GM12878 (cell line): Measurements from ENCODE around the gene BTBD3. TPM values are rescaled to one million over a fixed set of nuclear protein-coding genes. Genes with fewer than 3 reads are reported as not detected.

Source experiments
- ATAC-seq: fragments of 200-7000 bp; cut with Tn5 transposase; 3 replicates; pipeline ENCODE4 v1.9.1; 2020; ENCODE audit warnings: mild to moderate bottlenecking, moderate library complexity
- BruUV-seq: library from RNA; stranded (reverse); fragments of 400-500 nt; replicated peaks from 2 replicates; lab custom pipeline; 2021; lab: Mats Ljungman, UMichigan
- CTCF ChIA-PET: fragments of 300-600 bp; sonication (Branson Sonifier 250); formaldehyde crosslinking; extraction: SDS; loops from one replicate; lab custom pipeline; 2021; ENCODE audit warnings: inconsistent platforms; lab: Yijun Ruan, JAX
- POLR2A ChIA-PET: fragments of 350-600 bp; formaldehyde crosslinking; extraction: SDS; loops from one replicate; lab custom pipeline; 2021; ENCODE audit warnings: inconsistent platforms; lab: Charles Lee
- RAD21 ChIA-PET: fragments of 300-600 bp; sonication (Branson Sonifier 250); formaldehyde crosslinking; loops from one replicate; lab custom pipeline; 2023; ENCODE audit warnings: antibody characterized with exemption; ENCODE audit not compliant: unreplicated experiment; lab: Charles Lee
- SMC1A ChIA-PET: fragments of 300-600 bp; sonication (Branson Sonifier 250); formaldehyde crosslinking; loops from one replicate; lab custom pipeline; 2023; ENCODE audit not compliant: unreplicated experiment, uncharacterized antibody; lab: Charles Lee
- DNase-seq: peaks from one replicate; pipeline ENCODE4 v3.0.0-alpha.2; 2011; ENCODE audit warnings: low read depth, low spot score
- FAIRE-seq: peaks from 3 replicates; lab custom pipeline; 2011; peaks lifted over from hg19 to GRCh38; lab: Jason Lieb, UNC
- H2AFZ ChIP-seq: 2 replicates; pipeline ENCODE4 v1.6.0; 2011; ENCODE audit warnings: low read depth, low read length, control low read depth; ENCODE audit not compliant: control insufficient read depth
- H3K27ac ChIP-seq: 2 replicates; pipeline ENCODE4 v1.5.1; 2011; ENCODE audit warnings: control low read depth; ENCODE audit not compliant: control insufficient read depth, insufficient read depth
- H3K27me3 ChIP-seq, 2 experiments: replicated peaks in 1 of 2; 2 replicates each; pipeline versions ENCODE4 v1.6.0 to v1.6.1; 2011; ENCODE audit warnings: low read length in 1 of 2; ENCODE audit not compliant: control insufficient read depth in 2 of 2, insufficient read depth in 2 of 2
- H3K36me3 ChIP-seq, 2 experiments: 2 replicates each; pipeline ENCODE4 v1.5.1; 2011; ENCODE audit warnings: low read length in 1 of 2; ENCODE audit not compliant: control insufficient read depth in 2 of 2, insufficient read depth in 2 of 2
- H3K4me1 ChIP-seq: 2 replicates; pipeline ENCODE4 v1.6.1; 2011; ENCODE audit warnings: mild to moderate bottlenecking, low read length, moderate library complexity, mixed read lengths; ENCODE audit not compliant: control insufficient read depth, insufficient read depth
- H3K4me2 ChIP-seq: 2 replicates; pipeline ENCODE4 v1.6.0; 2011; ENCODE audit warnings: control low read depth; ENCODE audit not compliant: control insufficient read depth, insufficient read depth
- H3K4me3 ChIP-seq: fragments of 200-600 bp; sonication (generic); 2 replicates; pipeline ENCODE4 v1.5.1; 2016
- H3K79me2 ChIP-seq: 2 replicates; pipeline ENCODE4 v1.6.0; 2011; ENCODE audit warnings: low read length; ENCODE audit not compliant: control insufficient read depth, insufficient read depth
- H3K9ac ChIP-seq: 2 replicates; pipeline ENCODE4 v1.8.0; 2011; ENCODE audit warnings: low read length, control low read depth, mixed read lengths; ENCODE audit not compliant: control insufficient read depth, insufficient read depth
- H3K9me3 ChIP-seq: replicated peaks from 3 replicates; pipeline ENCODE4 v1.5.1; 2011; ENCODE audit warnings: mild to moderate bottlenecking, low read length; ENCODE audit not compliant: control insufficient read depth, insufficient read depth
- H4K20me1 ChIP-seq: 2 replicates; pipeline ENCODE4 v1.6.0; 2011; ENCODE audit not compliant: control insufficient read depth, insufficient read depth
- BCL11A ChIP-seq: IDR thresholded peaks from 2 replicates; pipeline ENCODE4 v1.6.1; 2011; ENCODE audit warnings: low read depth, low read length
- BHLHE40 ChIP-seq, 2 experiments: fragments of 450-650 bp in 1 of 2; IDR thresholded peaks; 2 replicates each; pipeline ENCODE4 v1.6.1; 2011 to 2017; ENCODE audit warnings: low read depth in 2 of 2, borderline replicate concordance in 1 of 2, improper control_type of control experiment in 1 of 2, low read length in 1 of 2, mild to moderate bottlenecking in 1 of 2
- EGR1 ChIP-seq, 2 experiments: IDR thresholded peaks; 1 replicate in 1 of 2; 2 replicates in 1 of 2; pipeline ENCODE4 v1.6.1; 2011 to 2012; ENCODE audit warnings: low read depth in 2 of 2, low read length in 2 of 2, borderline replicate concordance in 1 of 2, mild to moderate bottlenecking in 1 of 2, moderate library complexity in 1 of 2
- EP300 ChIP-seq, 2 experiments: fragments of 150-350 bp in 1 of 2; IDR thresholded peaks; 2 replicates each; pipeline ENCODE4 v1.6.1; 2011 to 2012; ENCODE audit warnings: low read depth in 2 of 2, low read length in 2 of 2, borderline replicate concordance in 1 of 2, improper control_type of control experiment in 1 of 2, inconsistent platforms in 1 of 2; ENCODE audit not compliant: control insufficient read depth in 1 of 2
- MXI1 ChIP-seq: fragments of 150-350 bp; IDR thresholded peaks from 2 replicates; pipeline ENCODE4 v1.6.1; 2011; ENCODE audit warnings: low read depth, mild to moderate bottlenecking, inconsistent platforms, low read length, improper control_type of control experiment
- NKRF ChIP-seq: fragments of 450-650 bp; conservative IDR thresholded peaks from 2 replicates; pipeline ENCODE4 v1.6.1; 2017; ENCODE audit warnings: mild to moderate bottlenecking, moderate library complexity
- PML ChIP-seq: IDR thresholded peaks from 2 replicates; pipeline ENCODE4 v1.6.1; 2012; ENCODE audit warnings: low read length, inconsistent platforms
- POLR2A ChIP-seq: IDR thresholded peaks from 2 replicates; pipeline ENCODE4 v1.6.1; 2011; ENCODE audit warnings: low read depth, mild to moderate bottlenecking, low read length
- POLR2AphosphoS5 ChIP-seq: IDR thresholded peaks from 2 replicates; pipeline ENCODE4 v1.6.1; 2011; ENCODE audit warnings: mild to moderate bottlenecking, low read length, inconsistent platforms
- SIX5 ChIP-seq: IDR thresholded peaks from 2 replicates; pipeline ENCODE4 v1.6.1; 2011; ENCODE audit warnings: mild to moderate bottlenecking, low read depth, low read length, moderate library complexity; ENCODE audit not compliant: severe bottlenecking
- SMAD5 ChIP-seq: IDR thresholded peaks from 2 replicates; pipeline ENCODE4 v1.6.1; 2016; ENCODE audit warnings: antibody characterized with exemption, low read depth
- SMC3 ChIP-seq: IDR thresholded peaks from 2 replicates; pipeline ENCODE4 v1.6.1; 2011; ENCODE audit warnings: low read length, improper control_type of control experiment, borderline replicate concordance
- ZSCAN29 ChIP-seq: fragments of 450-650 bp; IDR thresholded peaks from 2 replicates; pipeline ENCODE4 v1.6.1; 2017; ENCODE audit warnings: mild to moderate bottlenecking, moderate library complexity
- WGBS: methylation state at CpG from one replicate; pipeline ENCODE4 v1.1.6; 2016; ENCODE audit warnings: low lambda C conversion rate; ENCODE audit not compliant: insufficient replicate concordance, insufficient coverage; ENCODE audit errors: missing lambda C conversion rate; 5-methylcytosine and 5-hydroxymethylcytosine counted together
- in situ Hi-C: fragments of 300-500 bp; cut with MboI; formaldehyde crosslinking; loops from 9 replicates; pipeline ENCODE4 v1.14.3; 2018; ENCODE audit warnings: mixed read lengths
- intact Hi-C: fragments of 100-400 bp; cut with micrococcal nuclease; formaldehyde crosslinking; loops from one replicate; pipeline ENCODE4 v1.14.2; 2022; ENCODE audit not compliant: unreplicated experiment
- polyA plus RNA-seq, 11 experiments: library from polyadenylated mRNA; depleted of rRNA in 4 of 11; unstranded in 6 of 11; stranded (reverse) in 5 of 11; fragments of >200 nt; fragmentation: Nextera tagmentation in 4 of 11; fragmentation: Illumina TruSeq in 1 of 11; extraction: Ambion mirVana in 4 of 11; extraction: Trizol in 1 of 11; gene quantifications; 1 replicate in 1 of 11; 2 replicates in 10 of 11; pipeline versions ENCODE4 v1.2.1 to v1.2.3, GENCODE V29; 2011 to 2016; ENCODE audit warnings: inconsistent platforms in 2 of 11, missing spikeins in 2 of 11, low read depth in 1 of 11
- total RNA-seq, 4 experiments: library from RNA; depleted of rRNA in 3 of 4; stranded (reverse); fragments of >200 nt in 3 of 4; fragmentation: Illumina TruSeq in 1 of 4; extraction: Trizol in 1 of 4; gene quantifications; 2 replicates each; pipeline versions ENCODE4 v1.2.1 to v1.2.3, GENCODE V29; 2013 to 2021
- TF ChIP-seq, protein P1 (sequence below): fragments of 150-350 bp; IDR thresholded peaks from 2 replicates; pipeline ENCODE4 v1.6.1; 2014; ENCODE audit warnings: mild to moderate bottlenecking, low read depth, low read length

BTBD3 gene
- total and polyA plus RNA-seq, 10 of the 15 experiments (the other 5 are each of a cell fraction or from before 2014, with no cell fraction given): 0.02 to 12.8 (median 0.23) TPM

- CTCF ChIA-PET: no interaction called here
- FAIRE-seq (no peak), ATAC-seq (no peak), DNase-seq (no peak)
- Histone ChIP-seq H3K27me3 (no peaks in the 10 kb centered on the region), H3K4me1 (no peaks in the 10 kb centered on the region), H3K79me2 (no peaks in the 10 kb centered on the region), H3K9me3 (no peaks in the 10 kb centered on the region; the same call in 2 of the 3 replicates), H3K4me2 (no peak overlapping the region), H3K9ac (no peak overlapping the region), H3K4me3 (no peak overlapping the region), H3K36me3 (no peaks in the 10 kb centered on the region), H2AFZ (no peak overlapping the region), H4K20me1 (no peaks in the 10 kb centered on the region), H3K27ac (no peak overlapping the region)
- 62% methylated on average over 6 of the region's 6 CpGs for WGBS
- TF ChIP-seq EP300 (IDR thresholded peaks at IDR 0.05; ENCODE audit: borderline replicate concordance in 1 of 2, control insufficient read depth in 1 of 2, low read depth in 2 of 2, low read length in 2 of 2): no peak
- TF ChIP-seq SMAD5: no peak
- no peak for TF ChIP-seq PML
- no peak for TF ChIP-seq MXI1
- TF ChIP-seq BCL11A: no peak
- no peak for TF ChIP-seq POLR2AphosphoS5
- no peak for TF ChIP-seq BHLHE40 (IDR thresholded peaks at IDR 0.05; ENCODE audit: borderline replicate concordance in 1 of 2, low read depth in 2 of 2, low read length in 1 of 2)
- TF ChIP-seq POLR2A: no peak
- TF ChIP-seq ZSCAN29: no peak
- no peak for TF ChIP-seq EGR1 (IDR thresholded peaks at IDR 0.05; ENCODE audit: borderline replicate concordance in 1 of 2, low read depth in 2 of 2, low read length in 2 of 2)
- no peak for TF ChIP-seq SIX5
- TF ChIP-seq, protein P1, sequence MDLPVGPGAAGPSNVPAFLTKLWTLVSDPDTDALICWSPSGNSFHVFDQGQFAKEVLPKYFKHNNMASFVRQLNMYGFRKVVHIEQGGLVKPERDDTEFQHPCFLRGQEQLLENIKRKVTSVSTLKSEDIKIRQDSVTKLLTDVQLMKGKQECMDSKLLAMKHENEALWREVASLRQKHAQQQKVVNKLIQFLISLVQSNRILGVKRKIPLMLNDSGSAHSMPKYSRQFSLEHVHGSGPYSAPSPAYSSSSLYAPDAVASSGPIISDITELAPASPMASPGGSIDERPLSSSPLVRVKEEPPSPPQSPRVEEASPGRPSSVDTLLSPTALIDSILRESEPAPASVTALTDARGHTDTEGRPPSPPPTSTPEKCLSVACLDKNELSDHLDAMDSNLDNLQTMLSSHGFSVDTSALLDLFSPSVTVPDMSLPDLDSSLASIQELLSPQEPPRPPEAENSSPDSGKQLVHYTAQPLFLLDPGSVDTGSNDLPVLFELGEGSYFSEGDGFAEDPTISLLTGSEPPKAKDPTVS: no peak
- no peak for TF ChIP-seq NKRF
- no peak for TF ChIP-seq SMC3
- RAD21 ChIA-PET: no interaction called here
- in situ Hi-C loops: no loop called here
- BruUV-seq: no TSS peak
- POLR2A ChIA-PET: no interaction called here
- SMC1A ChIA-PET: no interaction called here
- intact Hi-C loops: loop anchor here (2.0 kb wide), 1 partner anchor 15 kb away; no protein-coding TSS in a partner anchor
Observed at GRCh38 chr20:11905460-11906179, 12.1 kb upstream of the BTBD3 start.
